Keratinocyte (primary cell): Measurements from ENCODE around the gene TAGLN. TPM values are rescaled to one million over a fixed set of nuclear protein-coding genes. Genes with fewer than 3 reads are reported as not detected.

Experiments used
- DNase-seq: peaks from one replicate; pipeline ENCODE4 v3.0.0-alpha.2; 2011; ENCODE audit warnings: low read depth, missing footprints, low spot score
- FAIRE-seq: peaks from 2 replicates; lab custom pipeline; 2011; peaks lifted over from hg19 to GRCh38; lab: Jason Lieb, UNC
- H2AFZ ChIP-seq: 2 replicates; pipeline ENCODE4 v1.6.0; 2012; ENCODE audit warnings: low read length, control low read depth, inconsistent platforms; ENCODE audit not compliant: control insufficient read depth
- H3K27ac ChIP-seq: 2 replicates; pipeline ENCODE4 v1.5.1; 2011; ENCODE audit warnings: low read length; ENCODE audit not compliant: control insufficient read depth, insufficient read depth
- H3K27me3 ChIP-seq: 3 replicates; pipeline ENCODE4 v1.6.0; 2011; ENCODE audit warnings: low read length; ENCODE audit not compliant: control insufficient read depth, insufficient read depth; ENCODE audit errors: extremely low read depth
- H3K36me3 ChIP-seq, 2 experiments: 2 replicates in 1 of 2; 3 replicates in 1 of 2; pipeline ENCODE4 v1.5.1; 2011; ENCODE audit warnings: low read length in 2 of 2, mild to moderate bottlenecking in 1 of 2; ENCODE audit not compliant: control insufficient read depth in 2 of 2, insufficient read depth in 2 of 2; ENCODE audit errors: extremely low read depth in 1 of 2
- H3K4me1 ChIP-seq: 3 replicates; pipeline ENCODE4 v1.5.1; 2011; ENCODE audit warnings: low read length; ENCODE audit not compliant: control insufficient read depth, insufficient read depth; ENCODE audit errors: extremely low read depth
- H3K4me2 ChIP-seq: 3 replicates; pipeline ENCODE4 v1.6.0; 2011; ENCODE audit warnings: low read depth, low read length; ENCODE audit not compliant: control insufficient read depth, insufficient read depth; ENCODE audit errors: extremely low read depth
- H3K4me3 ChIP-seq, 3 experiments: fragments of 200-600 bp in 1 of 3; sonication (generic) in 1 of 3; 2 replicates in 2 of 3; 3 replicates in 1 of 3; pipeline ENCODE4 v1.5.1; 2011 to 2016; ENCODE audit warnings: low read length in 3 of 3, mild to moderate bottlenecking in 3 of 3, control low read depth in 2 of 3, inconsistent platforms in 1 of 3, low read depth in 1 of 3, mixed read lengths in 1 of 3, mixed run types in 1 of 3, moderate library complexity in 1 of 3; ENCODE audit not compliant: control insufficient read depth in 2 of 3, insufficient read depth in 2 of 3; ENCODE audit errors: extremely low read depth in 1 of 3
- H3K79me2 ChIP-seq: 2 replicates; pipeline ENCODE4 v1.6.0; 2012; ENCODE audit warnings: low read length; ENCODE audit not compliant: control insufficient read depth, insufficient read depth
- H3K9ac ChIP-seq: 3 replicates; pipeline ENCODE4 v1.6.0; 2011; ENCODE audit warnings: low read length; ENCODE audit not compliant: control insufficient read depth, insufficient read depth; ENCODE audit errors: extremely low read depth
- H3K9me1 ChIP-seq: 3 replicates; pipeline ENCODE4 v1.6.0; 2011; ENCODE audit warnings: low read length; ENCODE audit not compliant: control insufficient read depth, insufficient read depth; ENCODE audit errors: extremely low read depth
- H3K9me3 ChIP-seq: 2 replicates; pipeline ENCODE4 v1.5.1; 2012; ENCODE audit warnings: low read depth, low read length; ENCODE audit not compliant: control insufficient read depth
- H4K20me1 ChIP-seq: 3 replicates; pipeline ENCODE4 v1.6.0; 2011; ENCODE audit warnings: low read length; ENCODE audit not compliant: control insufficient read depth, insufficient read depth; ENCODE audit errors: extremely low read depth
- CTCF ChIP-seq, 3 experiments: IDR thresholded peaks in 1 of 3; conservative IDR thresholded peaks in 1 of 3; optimal IDR thresholded peaks in 1 of 3; 2 replicates in 2 of 3; 3 replicates in 1 of 3; pipeline versions ENCODE3 to v1.5.1; 2011; ENCODE audit warnings: low read length in 3 of 3, mild to moderate bottlenecking in 3 of 3, moderate library complexity in 2 of 3, control low read depth in 1 of 3, inconsistent platforms in 1 of 3; ENCODE audit not compliant: insufficient read depth in 2 of 3; ENCODE audit errors: extremely low read depth in 1 of 3
- EZH2 ChIP-seq: IDR thresholded peaks from one replicate; pipeline ENCODE4 v1.6.1; 2012; ENCODE audit warnings: inconsistent platforms, mild to moderate bottlenecking, low read length, moderate library complexity
- dilution Hi-C: fragments of 300-500 bp; cut with MboI; formaldehyde crosslinking; loops from one replicate; pipeline ENCODE4 v1.7.0; 2020; ENCODE audit warnings: low sequenced_read_pairs; ENCODE audit not compliant: extremely low pct_ligation_motif_present
- polyA plus RNA-seq, 5 experiments: library from polyadenylated mRNA; depleted of rRNA in 3 of 5; stranded (reverse) in 3 of 5; stranded (forward) in 1 of 5; unstranded in 1 of 5; fragments of >200 nt; gene quantifications; 1 replicate in 1 of 5; 2 replicates in 3 of 5; 3 replicates in 1 of 5; pipeline versions ENCODE4 v1.2.1 to v1.2.3, GENCODE V29; 2011 to 2012; ENCODE audit warnings: missing spikeins in 2 of 5, low read depth in 1 of 5, low replicate concordance in 1 of 5

The TAGLN gene
- polyA plus RNA-seq, 1 donor (not counting 4 experiments of a cell fraction or from before 2014, with no cell fraction given), result 26.6 TPM

GRCh38 chr11:117232911-117233409, 33.8 kb downstream of the TAGLN start:
- Histone ChIP-seq H3K27me3 (no peaks in the 10 kb centered on the region), H3K4me3 (peak overlapping the region; percentile 86 to 97 (median 92)), H3K4me1 (peaks cover 20% of the 10 kb centered on the region), H3K36me3 (peaks cover 13 to 18% of the 10 kb centered on the region in 2 experiments), H2AFZ (peak overlapping the region; percentile 72), H3K9me1 (no peaks in the 10 kb centered on the region), H3K9me3 (no peaks in the 10 kb centered on the region), H3K27ac (peak overlapping the region; percentile 61), H3K9ac (peak overlapping the region; percentile 82), H3K79me2 (peaks cover 43% of the 10 kb centered on the region), H3K4me2 (peak overlapping the region; percentile 96), H4K20me1 (no peaks in the 10 kb centered on the region)
- TF ChIP-seq EZH2 (no peak), CTCF (optimal IDR thresholded peaks at IDR 0.05 in 1 of 3, IDR thresholded peaks at IDR 0.05 in 1 of 3, conservative IDR thresholded peaks at IDR 0.05 in 1 of 3; ENCODE audit: extremely low read depth in 1 of 3, insufficient read depth in 2 of 3, low read length in 3 of 3) (no peak)
- DNase-seq, result no peak
- dilution Hi-C loops, result no loop called here
- no peak for FAIRE-seq

GRCh38 chr11:117238221-117238620, 39.1 kb downstream of the TAGLN start:
- H3K4me2 ChIP-seq, result no peak overlapping the region
- FAIRE-seq (no peak), DNase-seq (no peak)
- H3K4me1 ChIP-seq, result peaks cover 9% of the 10 kb centered on the region
- no peaks in the 10 kb centered on the region for H4K20me1 ChIP-seq
- H3K27me3 ChIP-seq, result no peaks in the 10 kb centered on the region
- no peak overlapping the region for H3K9ac ChIP-seq
- H3K9me3 ChIP-seq, result no peaks in the 10 kb centered on the region
- H3K27ac ChIP-seq, result no peak overlapping the region
- H3K9me1 ChIP-seq, result no peaks in the 10 kb centered on the region
- peaks cover 0 to 3% of the 10 kb centered on the region in 2 experiments for H3K36me3 ChIP-seq
- no peak overlapping the region for H2AFZ ChIP-seq
- no peak overlapping the region for H3K4me3 ChIP-seq
- dilution Hi-C loops, result no loop called here
- TF ChIP-seq EZH2, result no peak
- no peak for TF ChIP-seq CTCF (optimal IDR thresholded peaks at IDR 0.05 in 1 of 3, IDR thresholded peaks at IDR 0.05 in 1 of 3, conservative IDR thresholded peaks at IDR 0.05 in 1 of 3; ENCODE audit: extremely low read depth in 1 of 3, insufficient read depth in 2 of 3, low read length in 3 of 3)
- peaks cover 9% of the 10 kb centered on the region for H3K79me2 ChIP-seq
